K562 (cell line): Measurements from ENCODE around the gene RNF217. TPM values are rescaled to one million over a fixed set of nuclear protein-coding genes. Genes with fewer than 3 reads are reported as not detected.

Experiments used
- ATAC-seq: fragments of 200-7000 bp; cut with Tn5 transposase; 3 replicates; pipeline ENCODE4 v1.9.1; 2020; ENCODE audit warnings: moderate library complexity
- BruUV-seq: library from RNA; stranded (reverse); fragments of 400-500 nt; replicated peaks from 2 replicates; lab custom pipeline; 2021; lab: Mats Ljungman, UMichigan
- CTCF ChIA-PET: fragments of 300-600 bp; formaldehyde crosslinking; extraction: SDS; loops from one replicate; lab custom pipeline; 2021; ENCODE audit warnings: low intra/inter-chr PET ratio; lab: Yijun Ruan, JAX
- POLR2A ChIA-PET: fragments of 300-600, 350-650 bp; sonication (Branson Sonifier 250); formaldehyde crosslinking; extraction: SDS; loops from one replicate; lab custom pipeline; 2021; ENCODE audit warnings: antibody characterized with exemption, inconsistent platforms; lab: Yijun Ruan, JAX
- DNase-seq, 4 experiments: peaks; one replicate each; pipeline versions ENCODE4 v3.0.0 to v3.0.0-alpha.2; 2011 to 2018; ENCODE audit warnings: low spot score in 3 of 4, mixed read lengths in 3 of 4; ENCODE audit errors: extremely low read depth in 1 of 4
- FAIRE-seq: peaks from 2 replicates; lab custom pipeline; 2011; peaks lifted over from hg19 to GRCh38; lab: Jason Lieb, UNC
- H2AFZ ChIP-seq: 2 replicates; pipeline ENCODE4 v1.6.0; 2011; ENCODE audit warnings: low read depth, low read length, control low read depth, inconsistent platforms
- H3K27ac ChIP-seq: fragments of 200-600 bp; 3 replicates; pipeline ENCODE4 v1.8.0; 2011; ENCODE audit warnings: low read depth, mild to moderate bottlenecking, control low read depth, inconsistent platforms, low read length, moderate library complexity, mixed read lengths; ENCODE audit errors: extremely low read depth
- H3K27me3 ChIP-seq, 2 experiments: fragments of 300-600 bp in 1 of 2; 2 replicates in 1 of 2; 3 replicates in 1 of 2; pipeline versions ENCODE4 v1.6.0 to v1.8.0; 2011; ENCODE audit warnings: inconsistent platforms in 2 of 2, low read length in 2 of 2, mild to moderate bottlenecking in 1 of 2, mixed read lengths in 1 of 2, moderate library complexity in 1 of 2; ENCODE audit not compliant: control insufficient read depth in 2 of 2, insufficient read depth in 2 of 2
- H3K36me3 ChIP-seq: fragments of 300-600 bp; 3 replicates; pipeline ENCODE4 v1.8.0; 2011; ENCODE audit warnings: mild to moderate bottlenecking, low read length, inconsistent platforms; ENCODE audit not compliant: control insufficient read depth, insufficient read depth
- H3K4me1 ChIP-seq, 2 experiments: fragments of 200-600 bp in 1 of 2; replicated peaks in 1 of 2; 2 replicates in 1 of 2; 3 replicates in 1 of 2; pipeline versions ENCODE4 v1.5.1 to v1.8.0; 2011; ENCODE audit warnings: inconsistent platforms in 2 of 2, low read length in 2 of 2, mild to moderate bottlenecking in 1 of 2, mixed read lengths in 1 of 2, moderate library complexity in 1 of 2; ENCODE audit not compliant: control insufficient read depth in 2 of 2, insufficient read depth in 2 of 2
- H3K4me2 ChIP-seq: 2 replicates; pipeline ENCODE4 v1.6.1; 2011; ENCODE audit warnings: low read length, control low read depth, inconsistent platforms, mixed read lengths; ENCODE audit not compliant: insufficient read depth
- H3K4me3 ChIP-seq: fragments of 200-600 bp; sonication (generic), shearing (Covaris generic); 2 replicates; pipeline ENCODE4 v1.5.1; 2016; ENCODE audit warnings: control low read depth, inconsistent platforms
- H3K79me2 ChIP-seq: fragments of 200-600 bp; 3 replicates; pipeline ENCODE4 v1.8.0; 2011; ENCODE audit warnings: low read length, inconsistent platforms; ENCODE audit not compliant: control insufficient read depth, insufficient read depth
- H3K9ac ChIP-seq, 2 experiments: 2 replicates each; pipeline versions ENCODE4 v1.6.0 to v1.6.1; 2011; ENCODE audit warnings: low read depth in 2 of 2, low read length in 2 of 2, control low read depth in 1 of 2, inconsistent platforms in 1 of 2, mild to moderate bottlenecking in 1 of 2, mixed read lengths in 1 of 2; ENCODE audit not compliant: insufficient read depth in 1 of 2
- H3K9me1 ChIP-seq: one replicate; pipeline ENCODE4 v1.6.0; 2011; ENCODE audit warnings: inconsistent platforms, mild to moderate bottlenecking, low read length, moderate library complexity; ENCODE audit not compliant: control insufficient read depth, insufficient read depth
- H3K9me3 ChIP-seq: replicated peaks from 2 replicates; pipeline ENCODE4 v1.5.1; 2011; ENCODE audit warnings: low read depth, low read length, inconsistent platforms; ENCODE audit not compliant: control insufficient read depth, insufficient read depth
- H4K20me1 ChIP-seq: replicated peaks from 2 replicates; pipeline ENCODE4 v1.6.1; 2011; ENCODE audit warnings: low read length, inconsistent platforms, mixed read lengths; ENCODE audit not compliant: control insufficient read depth, insufficient read depth
- CTBP1 ChIP-seq: fragments of 450-650 bp; IDR thresholded peaks from 2 replicates; pipeline ENCODE4 v1.6.1; 2016; ENCODE audit warnings: borderline replicate concordance
- ETS2 ChIP-seq: IDR thresholded peaks from 2 replicates; pipeline ENCODE4 v1.6.1; 2016; ENCODE audit warnings: borderline replicate concordance, missing genetic modification characterization, mild to moderate bottlenecking, moderate library complexity, missing compliant biosample characterization; ENCODE audit not compliant: poor library complexity, severe bottlenecking
- NCOA6 ChIP-seq: fragments of 450-650 bp; IDR thresholded peaks from 2 replicates; pipeline ENCODE4 v1.6.1; 2017; ENCODE audit warnings: mild to moderate bottlenecking
- WGBS: fragments of 100-300 bp; shearing (Covaris generic); methylation state at CpG from one replicate; pipeline ENCODE4 v1.1.6; 2016; ENCODE audit warnings: low coverage, mixed read lengths; ENCODE audit not compliant: insufficient coverage; ENCODE audit errors: missing lambda C conversion rate; 5-methylcytosine and 5-hydroxymethylcytosine counted together
- in situ Hi-C: fragments of 300-500 bp; cut with MboI; formaldehyde crosslinking; loops from 4 replicates; pipeline ENCODE4 v1.15.0; 2018; ENCODE audit warnings: inconsistent platforms, mixed read lengths
- intact Hi-C: fragments of 100-400 bp; cut with micrococcal nuclease; formaldehyde crosslinking; loops from 2 replicates; pipeline ENCODE4 v1.14.2; 2022
- polyA plus RNA-seq, 8 experiments: library from polyadenylated mRNA; depleted of rRNA in 4 of 8; stranded (reverse) in 5 of 8; unstranded in 3 of 8; fragments of >200 nt; fragmentation: Nextera tagmentation in 2 of 8; fragmentation: Illumina TruSeq in 1 of 8; extraction: Ambion mirVana in 2 of 8; extraction: Trizol in 1 of 8; gene quantifications; 2 replicates each; pipeline versions ENCODE4 v1.2.1 to v1.2.3, GENCODE V29; 2011 to 2014; ENCODE audit warnings: inconsistent platforms in 1 of 8, missing spikeins in 1 of 8
- total RNA-seq, 7 experiments: library from RNA; depleted of rRNA in 6 of 7; stranded (reverse); fragments of >200 nt in 6 of 7; fragmentation: Illumina TruSeq in 2 of 7; extraction: Trizol in 2 of 7; gene quantifications; 2 replicates each; pipeline versions ENCODE4 v1.2.1 to v1.2.3, GENCODE V29; 2011 to 2021; ENCODE audit warnings: low replicate concordance in 1 of 7
- TF ChIP-seq, protein P1 (sequence below): fragments of 250-450 bp; sonication (Bioruptor Pico); IDR thresholded peaks from 2 replicates; pipeline ENCODE4 v1.6.1; 2021; ENCODE audit warnings: mild to moderate bottlenecking
- TF ChIP-seq, protein P2 (sequence below), 2 experiments: fragments of 450-650 bp in 1 of 2; sonication (generic) in 1 of 2; formaldehyde crosslinking in 1 of 2; IDR thresholded peaks in 1 of 2; conservative IDR thresholded peaks in 1 of 2; 2 replicates each; pipeline versions ENCODE4 v1.6.1 to v1.8.1; 2016 to 2023; ENCODE audit warnings: mild to moderate bottlenecking in 2 of 2, moderate library complexity in 2 of 2, inconsistent platforms in 1 of 2, missing genetic modification reagents in 1 of 2

Gene RNF217
- total and polyA plus RNA-seq, 9 of the 15 experiments (the other 6 are each of a cell fraction or from before 2014, with no cell fraction given): 2.9 to 25.6 (median 12.0) TPM

DNA sequence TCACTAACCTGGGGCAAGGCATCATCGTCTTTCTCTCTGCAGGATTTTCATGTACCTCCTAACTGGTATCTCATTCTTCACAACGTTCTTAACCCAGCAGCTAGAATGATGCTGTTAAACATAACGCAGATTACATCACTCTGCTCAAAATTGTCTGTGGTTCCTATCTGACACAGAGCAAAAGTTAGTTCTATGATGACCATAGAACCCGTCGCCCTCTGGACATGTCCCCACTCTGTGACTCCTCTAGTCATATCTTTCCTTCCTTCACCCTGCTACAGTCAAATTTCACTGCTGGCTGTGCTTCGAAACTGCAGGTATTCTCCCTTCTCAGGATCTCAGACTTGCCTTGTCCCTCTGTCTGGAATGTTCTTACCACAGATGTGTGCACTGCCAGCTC is 103.9 kb downstream of the RNF217 start:
- TF ChIP-seq, protein P1, sequence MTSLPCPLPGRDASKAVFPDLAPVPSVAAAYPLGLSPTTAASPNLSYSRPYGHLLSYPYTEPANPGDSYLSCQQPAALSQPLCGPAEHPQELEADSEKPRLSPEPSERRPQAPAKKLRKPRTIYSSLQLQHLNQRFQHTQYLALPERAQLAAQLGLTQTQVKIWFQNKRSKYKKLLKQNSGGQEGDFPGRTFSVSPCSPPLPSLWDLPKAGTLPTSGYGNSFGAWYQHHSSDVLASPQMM (CRISPR knock-in tag): no peak
- TF ChIP-seq NCOA6 (no peak), ETS2 (tag) (no peak), CTBP1 (0 out of 2 replicates have a peak, but pooled peaks have one; percentile 29)
- TF ChIP-seq, protein P2, sequence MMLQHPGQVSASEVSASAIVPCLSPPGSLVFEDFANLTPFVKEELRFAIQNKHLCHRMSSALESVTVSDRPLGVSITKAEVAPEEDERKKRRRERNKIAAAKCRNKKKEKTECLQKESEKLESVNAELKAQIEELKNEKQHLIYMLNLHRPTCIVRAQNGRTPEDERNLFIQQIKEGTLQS (IDR thresholded peaks at IDR 0.05): peak; percentile 49; the same call in 1 of the 2 replicates
- TF ChIP-seq, protein P2 (CRISPR knock-in tag; conservative IDR thresholded peaks at IDR 0.05): no peak
- TF ChIP-seq, all 486 proteins: peak for 2
- Histone ChIP-seq H4K20me1 (no peaks in the 10 kb centered on the region), H3K27me3 (no peaks in the 10 kb centered on the region; a peak in 1 of 5 replicates), H3K9me1 (no peaks in the 10 kb centered on the region), H3K27ac (peak overlapping the region; percentile 20; the same call in 2 of the 3 replicates), H3K4me2 (no peak overlapping the region; the same call in 1 of the 2 replicates), H3K36me3 (peaks cover 34% of the 10 kb centered on the region), H3K9me3 (no peaks in the 10 kb centered on the region), H3K79me2 (peaks cover 5% of the 10 kb centered on the region; the same call in 1 of the 3 replicates), H3K4me1 (peaks cover 0 to 16% of the 10 kb centered on the region in 2 experiments; a peak in 3 of 5 replicates), H3K4me3 (no peak overlapping the region), H3K9ac (no peak overlapping the region), H2AFZ (no peak overlapping the region)
- CTCF ChIA-PET: no interaction called here
- intact Hi-C loops: no loop called here
- WGBS: 47% methylated on average over 6 of the region's 6 CpGs
- no TSS peak for BruUV-seq
- POLR2A ChIA-PET: interaction anchor here (1.2 to 1.6 kb wide), 6 partner anchors 8 to 17 kb away, joined by 3 to 8 read pairs (median 4); no protein-coding TSS in a partner anchor
- ATAC-seq: peak; percentile 78
- in situ Hi-C loops: no loop called here
- peak; percentile 35 for FAIRE-seq
- DNase-seq: no peak
